Liver (tissue), 9 donors: Measurements from ENCODE around the gene PMM1. TPM values are rescaled to one million over a fixed set of nuclear protein-coding genes. Genes with fewer than 3 reads are reported as not detected.

Experiments
- DNase-seq: peaks from one replicate; pipeline ENCODE4 v3.0.0-alpha.2; 2017; ENCODE audit warnings: low spot score
- H3K27ac ChIP-seq, 2 donors: one replicate each; pipeline ENCODE4 v1.7.0; 2013; ENCODE audit warnings: inconsistent platforms in 2 of 2, low read length in 2 of 2, control low read depth in 1 of 2, low read depth in 1 of 2, mild to moderate bottlenecking in 1 of 2
- H3K27me3 ChIP-seq, 4 donors: one replicate each; pipeline versions ENCODE4 v1.6.1 to v1.7.0; 2013; ENCODE audit warnings: low read length in 3 of 4, inconsistent platforms in 1 of 4, mild to moderate bottlenecking in 1 of 4, moderate library complexity in 1 of 4; ENCODE audit not compliant: control insufficient read depth in 4 of 4, insufficient read depth in 4 of 4
- H3K36me3 ChIP-seq, 4 donors: one replicate each; pipeline versions ENCODE4 v1.6.1 to v1.7.0; 2013; ENCODE audit warnings: low read length in 3 of 4, mild to moderate bottlenecking in 3 of 4, low read depth in 1 of 4, moderate library complexity in 1 of 4; ENCODE audit not compliant: control insufficient read depth in 4 of 4, insufficient read depth in 3 of 4
- H3K4me1 ChIP-seq, 4 donors: one replicate each; pipeline versions ENCODE4 v1.6.1 to v1.7.0; 2013; ENCODE audit warnings: low read length in 3 of 4, mild to moderate bottlenecking in 3 of 4, moderate library complexity in 1 of 4; ENCODE audit not compliant: control insufficient read depth in 4 of 4, insufficient read depth in 4 of 4
- H3K4me3 ChIP-seq, 3 donors: one replicate each; pipeline versions ENCODE4 v1.6.1 to v1.7.0; 2013; ENCODE audit warnings: low read length in 3 of 3, control low read depth in 1 of 3, low read depth in 1 of 3, mild to moderate bottlenecking in 1 of 3
- H3K9ac ChIP-seq, 2 donors: one replicate each; pipeline ENCODE4 v1.7.0; 2013; ENCODE audit warnings: low read length in 2 of 2, mild to moderate bottlenecking in 2 of 2, moderate library complexity in 2 of 2, control low read depth in 1 of 2, low read depth in 1 of 2
- H3K9me3 ChIP-seq, 4 donors: one replicate each; pipeline versions ENCODE4 v1.6.1 to v1.7.0; 2013; ENCODE audit warnings: low read length in 3 of 4; ENCODE audit not compliant: control insufficient read depth in 4 of 4
- EGR1 ChIP-seq, 2 donors: IDR thresholded peaks; 2 replicates each; pipeline ENCODE4 v1.6.1; 2016 to 2018; ENCODE audit warnings: antibody characterized with exemption in 2 of 2, low read depth in 2 of 2
- FOXA1 ChIP-seq: IDR thresholded peaks from 2 replicates; pipeline ENCODE4 v1.6.1; 2016; ENCODE audit warnings: antibody characterized with exemption
- FOXA2 ChIP-seq: IDR thresholded peaks from 2 replicates; pipeline ENCODE4 v1.6.1; 2016; ENCODE audit warnings: antibody characterized with exemption
- GABPA ChIP-seq, 2 donors: IDR thresholded peaks in 1 of 2; conservative IDR thresholded peaks in 1 of 2; 2 replicates each; pipeline ENCODE4 v1.6.1; 2016; ENCODE audit warnings: antibody characterized with exemption in 2 of 2, mild to moderate bottlenecking in 1 of 2, moderate library complexity in 1 of 2
- HNF4A ChIP-seq, 2 donors: conservative IDR thresholded peaks; 2 replicates each; pipeline ENCODE4 v1.6.1; 2016; ENCODE audit warnings: antibody characterized with exemption in 2 of 2, mild to moderate bottlenecking in 2 of 2
- HNF4G ChIP-seq: IDR thresholded peaks from 2 replicates; pipeline ENCODE4 v1.6.1; 2016; ENCODE audit warnings: antibody characterized with exemption
- JUND ChIP-seq, 2 donors: IDR thresholded peaks; 2 replicates each; pipeline ENCODE4 v1.6.1; 2016; ENCODE audit warnings: antibody characterized with exemption in 2 of 2
- NR2F2 ChIP-seq: IDR thresholded peaks from 2 replicates; pipeline ENCODE4 v1.6.1; 2016; ENCODE audit warnings: antibody characterized with exemption
- RAD21 ChIP-seq, 2 donors: IDR thresholded peaks; 2 replicates each; pipeline ENCODE4 v1.6.1; 2016; ENCODE audit warnings: antibody characterized with exemption in 2 of 2, mild to moderate bottlenecking in 2 of 2
- RXRA ChIP-seq, 2 donors: IDR thresholded peaks; 2 replicates each; pipeline ENCODE4 v1.6.1; 2017 to 2018; ENCODE audit warnings: antibody characterized with exemption in 2 of 2, mild to moderate bottlenecking in 1 of 2
- SP1 ChIP-seq: IDR thresholded peaks from 2 replicates; pipeline ENCODE4 v1.6.1; 2018; ENCODE audit warnings: antibody characterized with exemption, mild to moderate bottlenecking
- TAF1 ChIP-seq: conservative IDR thresholded peaks from 2 replicates; pipeline ENCODE4 v1.6.1; 2016; ENCODE audit warnings: antibody characterized with exemption, mild to moderate bottlenecking
- YY1 ChIP-seq: IDR thresholded peaks from 2 replicates; pipeline ENCODE4 v1.6.1; 2016; ENCODE audit warnings: antibody characterized with exemption, mild to moderate bottlenecking
- WGBS: extraction: QIAGEN DNeasy Blood & Tissue Kit; methylation state at CpG from one replicate; pipeline ENCODE4 v1.1.7; 2013; 5-methylcytosine and 5-hydroxymethylcytosine counted together
- polyA plus RNA-seq, 2 donors: library from polyadenylated mRNA; stranded (reverse) in 1 of 2; unstranded in 1 of 2; fragments of 200-250 nt in 1 of 2; fragments of >200 nt in 1 of 2; fragmentation: Nextera tagmentation in 1 of 2; extraction: Ambion mirVana in 1 of 2; gene quantifications; one replicate each; pipeline versions ENCODE4 v1.2.1 to v1.2.3, GENCODE V29; 2013 to 2015
- total RNA-seq, 2 donors: library from RNA; depleted of rRNA; stranded (reverse); fragments of >200 nt; gene quantifications; one replicate each; pipeline ENCODE4 v1.2.3, GENCODE V29; 2014
- TF ChIP-seq, protein P1 (sequence below): IDR thresholded peaks from 2 replicates; pipeline ENCODE4 v1.6.1; 2016; ENCODE audit warnings: antibody characterized with exemption
- TF ChIP-seq, protein P2 (sequence below): IDR thresholded peaks from 2 replicates; pipeline ENCODE4 v1.6.1; 2016; ENCODE audit warnings: antibody characterized with exemption
- TF ChIP-seq, protein P3 (sequence below): IDR thresholded peaks from 2 replicates; pipeline ENCODE4 v1.6.1; 2016; ENCODE audit warnings: antibody characterized with exemption
- TF ChIP-seq, protein P4 (sequence below): IDR thresholded peaks from 2 replicates; pipeline ENCODE4 v1.6.1; 2016; ENCODE audit warnings: antibody characterized with exemption, mild to moderate bottlenecking
- donor health status: healthy.
- donor health status: healthy.
- donor health status: healthy.
- donor health status: healthy.
- donor health status: healthy.

PMM1 gene
- 10 to 100 TPM; 24.9 to 30.1 TPM for total RNA-seq
- 10 to 100 TPM; 35.1 to 50.2 TPM for polyA plus RNA-seq

DNA sequence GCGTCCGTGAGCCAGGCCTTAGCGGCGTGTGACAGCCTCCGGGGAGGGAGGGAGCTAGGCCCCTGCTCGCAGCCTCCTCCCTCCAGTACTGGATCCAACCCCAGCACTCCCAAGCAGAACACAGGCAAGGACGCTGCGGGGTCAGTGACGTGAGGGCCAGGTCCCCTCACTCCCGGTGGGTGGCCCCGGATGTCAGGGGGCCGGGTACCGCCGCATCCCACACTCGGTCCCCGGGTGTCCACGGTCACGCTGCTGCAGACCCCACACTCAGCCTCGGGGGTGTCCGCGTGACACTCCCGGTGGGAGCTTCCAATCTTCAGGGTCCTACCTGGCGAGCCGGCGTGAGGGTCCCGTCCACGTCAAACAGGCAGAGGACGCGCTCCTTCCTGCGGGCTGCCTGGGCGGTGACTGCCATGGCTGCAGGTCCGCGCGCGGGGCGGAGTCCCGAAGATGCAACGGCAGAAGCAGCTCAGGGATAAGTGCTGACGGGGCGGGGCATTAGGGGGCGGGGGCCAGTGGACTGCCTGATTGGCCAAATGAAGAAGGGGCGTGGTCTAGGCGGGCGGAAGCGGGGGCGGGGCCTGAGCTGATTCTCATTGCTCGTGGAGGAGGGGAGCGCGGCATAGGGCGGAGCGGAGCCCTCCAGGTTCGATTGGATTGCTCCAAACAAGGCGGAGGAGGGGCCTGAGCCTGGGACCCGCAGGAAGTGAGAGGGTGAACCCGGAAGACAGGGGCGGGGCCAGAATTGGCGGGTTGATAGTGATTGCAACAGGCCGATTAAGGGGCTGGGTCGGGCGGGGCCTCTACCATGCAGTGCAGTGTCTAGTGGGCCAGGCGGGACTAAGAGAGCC lies at the start of gene PMM1:
Gene PMM1 (minus strand): TSS at position 450 of the 851 bp plus-strand sequence. CDS start 35 bp downstream, at position 415.
- Histone ChIP-seq H3K4me1 (peaks cover 8 to 24% (median 17%) of the 10 kb centered on the region in 4 donors), H3K4me3 (peak within 1 kb of the TSS; percentile 78 to 81 (median 80)), H3K9ac (peak within 1 kb of the TSS; percentile 48 to 66), H3K9me3 (no peaks in the 10 kb centered on the region), H3K27ac (peak within 1 kb of the TSS; percentile 36 to 72), H3K27me3 (no peaks in the 10 kb centered on the region), H3K36me3 (peaks cover 0 to 6% (median 2%) of the 10 kb centered on the region in 4 donors)
- WGBS = under 1% methylated on average over 61 of the region's 61 CpGs
- TF ChIP-seq TAF1 = peak; percentile 87
- TF ChIP-seq SP1 = peak; percentile 95
- TF ChIP-seq, protein P1, sequence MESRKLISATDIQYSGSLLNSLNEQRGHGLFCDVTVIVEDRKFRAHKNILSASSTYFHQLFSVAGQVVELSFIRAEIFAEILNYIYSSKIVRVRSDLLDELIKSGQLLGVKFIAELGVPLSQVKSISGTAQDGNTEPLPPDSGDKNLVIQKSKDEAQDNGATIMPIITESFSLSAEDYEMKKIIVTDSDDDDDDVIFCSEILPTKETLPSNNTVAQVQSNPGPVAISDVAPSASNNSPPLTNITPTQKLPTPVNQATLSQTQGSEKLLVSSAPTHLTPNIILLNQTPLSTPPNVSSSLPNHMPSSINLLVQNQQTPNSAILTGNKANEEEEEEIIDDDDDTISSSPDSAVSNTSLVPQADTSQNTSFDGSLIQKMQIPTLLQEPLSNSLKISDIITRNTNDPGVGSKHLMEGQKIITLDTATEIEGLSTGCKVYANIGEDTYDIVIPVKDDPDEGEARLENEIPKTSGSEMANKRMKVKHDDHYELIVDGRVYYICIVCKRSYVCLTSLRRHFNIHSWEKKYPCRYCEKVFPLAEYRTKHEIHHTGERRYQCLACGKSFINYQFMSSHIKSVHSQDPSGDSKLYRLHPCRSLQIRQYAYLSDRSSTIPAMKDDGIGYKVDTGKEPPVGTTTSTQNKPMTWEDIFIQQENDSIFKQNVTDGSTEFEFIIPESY = no peak
- peak in 1 of 2 donors; percentile 52 for TF ChIP-seq JUND (IDR thresholded peaks at IDR 0.05)
- peak; percentile 71 to 80 for TF ChIP-seq RXRA (IDR thresholded peaks at IDR 0.05)
- peak; percentile 48 to 52 for TF ChIP-seq HNF4A (conservative IDR thresholded peaks at IDR 0.05)
- TF ChIP-seq RAD21 (IDR thresholded peaks at IDR 0.05) = peak; percentile 46 to 47
- TF ChIP-seq, protein P2, sequence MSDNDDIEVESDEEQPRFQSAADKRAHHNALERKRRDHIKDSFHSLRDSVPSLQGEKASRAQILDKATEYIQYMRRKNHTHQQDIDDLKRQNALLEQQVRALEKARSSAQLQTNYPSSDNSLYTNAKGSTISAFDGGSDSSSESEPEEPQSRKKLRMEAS = peak; percentile 88
- TF ChIP-seq FOXA2 = no peak
- TF ChIP-seq HNF4G = peak; percentile 43
- peak; percentile 70 to 90 for TF ChIP-seq GABPA (IDR thresholded peaks at IDR 0.05 in 1 of 2, conservative IDR thresholded peaks at IDR 0.05 in 1 of 2)
- peak; percentile 89 to 93 for TF ChIP-seq EGR1 (IDR thresholded peaks at IDR 0.05; ENCODE audit: low read depth in 2 of 2)
- TF ChIP-seq, protein P3, sequence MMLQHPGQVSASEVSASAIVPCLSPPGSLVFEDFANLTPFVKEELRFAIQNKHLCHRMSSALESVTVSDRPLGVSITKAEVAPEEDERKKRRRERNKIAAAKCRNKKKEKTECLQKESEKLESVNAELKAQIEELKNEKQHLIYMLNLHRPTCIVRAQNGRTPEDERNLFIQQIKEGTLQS = no peak
- no peak for TF ChIP-seq FOXA1
- peak; percentile 61 for TF ChIP-seq NR2F2
- TF ChIP-seq, protein P4, sequence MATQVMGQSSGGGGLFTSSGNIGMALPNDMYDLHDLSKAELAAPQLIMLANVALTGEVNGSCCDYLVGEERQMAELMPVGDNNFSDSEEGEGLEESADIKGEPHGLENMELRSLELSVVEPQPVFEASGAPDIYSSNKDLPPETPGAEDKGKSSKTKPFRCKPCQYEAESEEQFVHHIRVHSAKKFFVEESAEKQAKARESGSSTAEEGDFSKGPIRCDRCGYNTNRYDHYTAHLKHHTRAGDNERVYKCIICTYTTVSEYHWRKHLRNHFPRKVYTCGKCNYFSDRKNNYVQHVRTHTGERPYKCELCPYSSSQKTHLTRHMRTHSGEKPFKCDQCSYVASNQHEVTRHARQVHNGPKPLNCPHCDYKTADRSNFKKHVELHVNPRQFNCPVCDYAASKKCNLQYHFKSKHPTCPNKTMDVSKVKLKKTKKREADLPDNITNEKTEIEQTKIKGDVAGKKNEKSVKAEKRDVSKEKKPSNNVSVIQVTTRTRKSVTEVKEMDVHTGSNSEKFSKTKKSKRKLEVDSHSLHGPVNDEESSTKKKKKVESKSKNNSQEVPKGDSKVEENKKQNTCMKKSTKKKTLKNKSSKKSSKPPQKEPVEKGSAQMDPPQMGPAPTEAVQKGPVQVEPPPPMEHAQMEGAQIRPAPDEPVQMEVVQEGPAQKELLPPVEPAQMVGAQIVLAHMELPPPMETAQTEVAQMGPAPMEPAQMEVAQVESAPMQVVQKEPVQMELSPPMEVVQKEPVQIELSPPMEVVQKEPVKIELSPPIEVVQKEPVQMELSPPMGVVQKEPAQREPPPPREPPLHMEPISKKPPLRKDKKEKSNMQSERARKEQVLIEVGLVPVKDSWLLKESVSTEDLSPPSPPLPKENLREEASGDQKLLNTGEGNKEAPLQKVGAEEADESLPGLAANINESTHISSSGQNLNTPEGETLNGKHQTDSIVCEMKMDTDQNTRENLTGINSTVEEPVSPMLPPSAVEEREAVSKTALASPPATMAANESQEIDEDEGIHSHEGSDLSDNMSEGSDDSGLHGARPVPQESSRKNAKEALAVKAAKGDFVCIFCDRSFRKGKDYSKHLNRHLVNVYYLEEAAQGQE = peak; percentile 91
- TF ChIP-seq YY1 = peak; percentile 92
- DNase-seq = peak; percentile 100
